LHCN-M2 (cell line): ENCODE results near the gene PDS5A. TPM values are rescaled to one million over a fixed set of nuclear protein-coding genes. Genes with fewer than 3 reads are reported as not detected.
"Not testable (repeated sequence)": the region's sequence is repeated elsewhere in the genome, so short reads cannot be mapped to it uniquely, and the experiment has no call there.

Source experiments
- DNase-seq: peaks from one replicate; pipeline ENCODE4 v3.0.0-alpha.2; 2012; ENCODE audit warnings: low read depth
- total RNA-seq: library from RNA; depleted of rRNA; stranded (reverse); fragments of >200 nt; gene quantifications from 2 replicates; pipeline ENCODE4 v1.2.3, GENCODE V29; 2014; rRNA removed

PDS5A gene
- total RNA-seq, 1 experiment from 2014 or later = 63.1 TPM

GRCh38 chr4:39825090-39825489, 152.6 kb downstream of the PDS5A start:
- DNase-seq = no peak

- peak; percentile 24 for DNase-seq
Measured at GRCh38 chr4:39823191-39823590, 154.5 kb downstream of the PDS5A start.

GRCh38 chr4:39822662-39823061, 155.0 kb downstream of the PDS5A start:
- no peak for DNase-seq

- DNase-seq = no peak
Measured at GRCh38 chr4:39821951-39822350, 155.8 kb downstream of the PDS5A start.

- DNase-seq = no peak
Measured at GRCh38 chr4:39820186-39820585, 157.5 kb downstream of the PDS5A start.

GRCh38 chr4:39818646-39819045, 159.1 kb downstream of the PDS5A start:
- DNase-seq = no peak

GRCh38 chr4:39814403-39815185, 163.1 kb downstream of the PDS5A start:
- DNase-seq = no peak

- DNase-seq = not testable (repeated sequence)
Measured at GRCh38 chr4:39813761-39814160, 163.9 kb downstream of the PDS5A start.

GRCh38 chr4:39813033-39813432, 164.7 kb downstream of the PDS5A start:
- not testable (repeated sequence) for DNase-seq

GRCh38 chr4:39812500-39812899, 165.2 kb downstream of the PDS5A start:
- DNase-seq = no peak

GRCh38 chr4:39808231-39808749, 169.4 kb downstream of the PDS5A start:
- no peak for DNase-seq

GRCh38 chr4:39802005-39802404, 175.7 kb downstream of the PDS5A start:
- DNase-seq = no peak

GRCh38 chr4:39792976-39793375, 184.7 kb downstream of the PDS5A start:
- DNase-seq = not testable (repeated sequence)

GRCh38 chr4:39792529-39792928, 185.2 kb downstream of the PDS5A start:
- DNase-seq = no peak

- no peak for DNase-seq
Measured at GRCh38 chr4:39792128-39792527, 185.6 kb downstream of the PDS5A start.

- no peak for DNase-seq
Measured at GRCh38 chr4:39786838-39787237, 190.9 kb downstream of the PDS5A start.

GRCh38 chr4:39785083-39785482, 192.6 kb downstream of the PDS5A start:
- no peak for DNase-seq

GRCh38 chr4:39781988-39782387, 195.7 kb downstream of the PDS5A start:
- DNase-seq = not testable (repeated sequence)

Other genes with a start within 250 kb of the PDS5A start
- gene N4BP2, start 78.9 kb upstream of the PDS5A start, total RNA-seq = 5.6 and 8.2 TPM in 2 replicates
- 0.75 and 0.90 TPM in 2 replicates for gene RHOH, start 219.1 kb upstream of the PDS5A start, total RNA-seq